Adrenal gland (tissue), 5 donors: ENCODE results near the gene ABCB9.

ENCODE experiments used
- POLR2A ChIP-seq, 2 donors: fragments of 450-650 bp; IDR thresholded peaks; one replicate each; pipeline ENCODE4 v1.6.1; 2017; ENCODE audit warnings: antibody characterized with exemption in 2 of 2, mild to moderate bottlenecking in 2 of 2, moderate library complexity in 1 of 2
- TF ChIP-seq, protein P1 (sequence below), 6 experiments: fragments of 450-650 bp in 4 of 6; fragments of 200-600 bp in 2 of 6; sonication (generic) in 1 of 6; IDR thresholded peaks; 1 replicate in 5 of 6; 2 replicates in 1 of 6; pipeline versions ENCODE4 v1.5.1 to v1.8.0; 2016 to 2021; ENCODE audit warnings: antibody characterized with exemption in 6 of 6, mild to moderate bottlenecking in 2 of 6, moderate library complexity in 1 of 6
- donor health status: DM: no; HTN: no; CAD: no.

- TF ChIP-seq, protein P1, sequence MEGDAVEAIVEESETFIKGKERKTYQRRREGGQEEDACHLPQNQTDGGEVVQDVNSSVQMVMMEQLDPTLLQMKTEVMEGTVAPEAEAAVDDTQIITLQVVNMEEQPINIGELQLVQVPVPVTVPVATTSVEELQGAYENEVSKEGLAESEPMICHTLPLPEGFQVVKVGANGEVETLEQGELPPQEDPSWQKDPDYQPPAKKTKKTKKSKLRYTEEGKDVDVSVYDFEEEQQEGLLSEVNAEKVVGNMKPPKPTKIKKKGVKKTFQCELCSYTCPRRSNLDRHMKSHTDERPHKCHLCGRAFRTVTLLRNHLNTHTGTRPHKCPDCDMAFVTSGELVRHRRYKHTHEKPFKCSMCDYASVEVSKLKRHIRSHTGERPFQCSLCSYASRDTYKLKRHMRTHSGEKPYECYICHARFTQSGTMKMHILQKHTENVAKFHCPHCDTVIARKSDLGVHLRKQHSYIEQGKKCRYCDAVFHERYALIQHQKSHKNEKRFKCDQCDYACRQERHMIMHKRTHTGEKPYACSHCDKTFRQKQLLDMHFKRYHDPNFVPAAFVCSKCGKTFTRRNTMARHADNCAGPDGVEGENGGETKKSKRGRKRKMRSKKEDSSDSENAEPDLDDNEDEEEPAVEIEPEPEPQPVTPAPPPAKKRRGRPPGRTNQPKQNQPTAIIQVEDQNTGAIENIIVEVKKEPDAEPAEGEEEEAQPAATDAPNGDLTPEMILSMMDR (IDR thresholded peaks at IDR 0.05): no peak
- no peak for TF ChIP-seq POLR2A (IDR thresholded peaks at IDR 0.05)
Observed at GRCh38 chr12:122982963-122983788, 16.9 kb upstream of the ABCB9 start.
